ENCODE data around the gene CCSER1. TPM values are rescaled to one million over a fixed set of nuclear protein-coding genes. Genes with fewer than 3 reads are reported as not detected.

The CCSER1 gene
- total RNA-seq, 4 donors from 2014 or later: 27.5 to 66.5 (median 54.3) TPM

DNA sequence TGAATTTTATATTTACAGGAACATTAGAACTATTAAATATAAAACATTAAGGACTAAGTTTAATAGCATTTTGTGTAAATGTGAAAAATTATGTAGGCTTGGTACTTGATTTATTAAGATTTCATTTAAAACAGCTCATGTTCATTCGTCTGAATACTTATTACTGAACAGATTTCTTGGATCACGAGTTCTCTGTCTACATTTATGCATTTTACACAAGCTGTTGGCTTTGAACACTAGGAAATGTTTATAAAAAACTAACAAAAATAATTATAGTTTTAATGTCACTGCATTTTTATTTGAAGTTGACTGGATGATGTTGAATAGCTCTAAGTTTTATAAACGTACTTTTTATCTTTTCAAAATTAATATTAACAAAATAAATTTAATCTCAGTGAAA, 888.7 kb downstream of the CCSER1 start:
- Histone ChIP-seq H3K4me1 (no peaks in the 10 kb centered on the region), H3K36me3 (no peaks in the 10 kb centered on the region), H3K4me3 (no peak overlapping the region), H3K27me3 (no peaks in the 10 kb centered on the region), H3K9me3 (no peaks in the 10 kb centered on the region), H3K27ac (no peak overlapping the region)
- no peak for TF ChIP-seq POLR2A (IDR thresholded peaks at IDR 0.05)
- TF ChIP-seq, protein P1, sequence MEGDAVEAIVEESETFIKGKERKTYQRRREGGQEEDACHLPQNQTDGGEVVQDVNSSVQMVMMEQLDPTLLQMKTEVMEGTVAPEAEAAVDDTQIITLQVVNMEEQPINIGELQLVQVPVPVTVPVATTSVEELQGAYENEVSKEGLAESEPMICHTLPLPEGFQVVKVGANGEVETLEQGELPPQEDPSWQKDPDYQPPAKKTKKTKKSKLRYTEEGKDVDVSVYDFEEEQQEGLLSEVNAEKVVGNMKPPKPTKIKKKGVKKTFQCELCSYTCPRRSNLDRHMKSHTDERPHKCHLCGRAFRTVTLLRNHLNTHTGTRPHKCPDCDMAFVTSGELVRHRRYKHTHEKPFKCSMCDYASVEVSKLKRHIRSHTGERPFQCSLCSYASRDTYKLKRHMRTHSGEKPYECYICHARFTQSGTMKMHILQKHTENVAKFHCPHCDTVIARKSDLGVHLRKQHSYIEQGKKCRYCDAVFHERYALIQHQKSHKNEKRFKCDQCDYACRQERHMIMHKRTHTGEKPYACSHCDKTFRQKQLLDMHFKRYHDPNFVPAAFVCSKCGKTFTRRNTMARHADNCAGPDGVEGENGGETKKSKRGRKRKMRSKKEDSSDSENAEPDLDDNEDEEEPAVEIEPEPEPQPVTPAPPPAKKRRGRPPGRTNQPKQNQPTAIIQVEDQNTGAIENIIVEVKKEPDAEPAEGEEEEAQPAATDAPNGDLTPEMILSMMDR (IDR thresholded peaks at IDR 0.05): no peak
- DNase-seq: no peak

DNA sequence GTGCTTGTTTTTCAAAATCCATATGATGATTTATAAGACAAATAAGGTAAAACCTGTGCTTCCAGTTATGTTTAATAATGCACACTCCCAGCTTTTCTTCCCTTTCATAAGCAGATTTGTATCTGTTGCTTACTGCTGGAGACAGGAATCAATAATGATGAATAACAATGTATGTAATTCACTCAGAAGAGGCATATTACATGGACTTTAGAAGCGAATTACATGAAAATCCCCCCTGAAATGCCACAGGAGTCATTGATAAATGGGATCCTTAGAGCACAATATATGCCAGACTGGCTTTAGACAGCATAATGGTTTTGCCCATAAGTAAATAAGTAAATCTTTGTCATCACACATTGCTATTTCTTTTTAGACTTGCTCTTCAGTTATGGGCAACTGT, 892.3 kb downstream of the CCSER1 start:
- Histone ChIP-seq H3K27ac (no peak overlapping the region), H3K4me3 (no peak overlapping the region)

DNA sequence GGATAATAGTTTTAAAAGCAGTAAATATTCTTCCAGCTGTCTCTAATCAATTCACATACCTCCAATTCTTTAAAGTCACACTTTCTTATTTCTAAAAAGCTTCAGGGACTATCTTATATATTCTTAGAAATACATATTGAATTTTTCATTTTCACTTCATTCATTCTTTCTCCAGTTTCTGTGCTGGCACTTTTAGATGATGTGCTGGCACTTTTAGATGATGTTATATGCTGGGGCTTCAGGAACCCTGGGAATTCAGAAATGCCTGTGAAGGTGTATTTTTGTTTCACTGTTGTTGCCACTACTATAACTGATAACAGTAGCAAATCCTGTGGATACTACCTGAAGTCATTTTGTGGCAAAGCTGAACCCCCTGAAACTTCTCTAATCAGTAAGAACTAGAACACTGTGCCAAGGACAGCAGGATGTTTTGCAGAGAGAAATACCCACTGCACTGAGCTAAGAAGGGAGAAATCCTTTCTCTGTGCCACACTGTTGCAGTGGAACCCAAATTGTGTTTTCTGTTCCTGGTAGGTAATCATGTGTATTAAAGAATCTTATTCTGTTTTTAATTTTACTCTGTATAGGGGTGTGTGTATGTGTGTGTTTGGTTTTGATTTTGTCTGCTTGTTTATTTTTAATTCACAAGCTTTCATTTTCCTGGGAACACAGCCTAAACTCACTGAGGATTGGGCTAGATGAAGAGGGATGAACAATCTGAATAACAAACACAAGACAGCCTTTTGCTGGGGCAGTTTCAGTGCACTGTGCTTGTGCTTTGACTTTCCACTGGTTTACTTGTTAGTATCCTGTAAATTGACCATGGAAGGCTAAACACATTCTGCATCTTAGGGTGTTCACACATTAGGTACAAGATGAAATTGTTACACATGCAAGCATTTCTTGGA, 898.3 kb downstream of the CCSER1 start:
- Histone ChIP-seq H3K36me3 (no peaks in the 10 kb centered on the region), H3K27ac (no peak overlapping the region), H3K4me3 (no peak overlapping the region), H3K27me3 (no peaks in the 10 kb centered on the region), H3K4me1 (no peaks in the 10 kb centered on the region), H3K9me3 (no peaks in the 10 kb centered on the region)
- DNase-seq: no peak
- TF ChIP-seq, protein P1 (IDR thresholded peaks at IDR 0.05): no peak
- TF ChIP-seq POLR2A (IDR thresholded peaks at IDR 0.05): no peak

More for the DNA sequence above, 892.3 kb downstream of the CCSER1 start:
- Histone ChIP-seq H3K36me3 (no peaks in the 10 kb centered on the region), H3K27me3 (no peaks in the 10 kb centered on the region), H3K4me1 (no peaks in the 10 kb centered on the region), H3K9me3 (no peaks in the 10 kb centered on the region)
- TF ChIP-seq POLR2A (IDR thresholded peaks at IDR 0.05): no peak
- TF ChIP-seq, protein P1 (IDR thresholded peaks at IDR 0.05): no peak
- no peak for DNase-seq

DNA sequence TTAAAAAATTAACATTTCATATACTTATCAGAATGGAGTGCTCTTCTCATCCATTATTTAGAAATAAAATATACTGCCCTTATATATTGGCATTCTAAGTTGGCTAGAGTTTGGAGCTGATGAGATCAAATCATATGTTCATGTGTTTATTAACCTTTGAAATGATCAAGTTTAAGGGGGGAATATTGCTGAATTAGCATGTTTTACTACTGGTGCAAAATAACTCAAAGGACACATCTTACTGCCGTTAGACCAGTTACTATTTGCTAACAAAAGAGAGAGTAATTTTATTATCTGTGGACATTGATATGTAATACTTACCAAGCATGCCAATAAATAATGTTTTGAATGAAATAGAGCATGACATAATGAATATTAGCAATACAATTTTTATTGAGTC, 901.0 kb downstream of the CCSER1 start:
- Histone ChIP-seq H3K36me3 (no peaks in the 10 kb centered on the region), H3K9me3 (no peaks in the 10 kb centered on the region), H3K27ac (no peak overlapping the region), H3K4me1 (no peaks in the 10 kb centered on the region), H3K27me3 (no peaks in the 10 kb centered on the region), H3K4me3 (no peak overlapping the region)
- DNase-seq: no peak
- no peak for TF ChIP-seq POLR2A (IDR thresholded peaks at IDR 0.05)
- TF ChIP-seq, protein P1 (IDR thresholded peaks at IDR 0.05): no peak

DNA sequence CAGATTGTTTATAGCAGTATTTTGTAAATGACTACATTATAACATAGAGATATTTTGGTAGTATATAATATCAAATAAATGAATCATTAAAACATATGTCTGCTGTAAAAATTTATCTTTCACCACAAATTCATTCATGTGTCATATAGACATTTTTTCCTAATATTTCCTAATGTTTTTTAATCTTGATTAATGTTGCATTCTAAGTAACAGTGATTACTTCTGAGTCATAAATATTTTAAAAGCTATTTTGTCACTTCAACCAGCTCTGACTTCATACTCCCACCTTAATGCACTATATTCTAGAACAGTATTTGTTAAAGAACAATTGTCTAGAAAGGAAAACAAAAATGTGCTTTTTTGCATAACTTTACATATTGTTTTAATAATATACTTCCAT, 904.6 kb downstream of the CCSER1 start:
- Histone ChIP-seq H3K27ac (no peak overlapping the region), H3K27me3 (no peaks in the 10 kb centered on the region), H3K36me3 (no peaks in the 10 kb centered on the region), H3K4me1 (no peaks in the 10 kb centered on the region), H3K4me3 (no peak overlapping the region), H3K9me3 (no peaks in the 10 kb centered on the region)
- no peak for TF ChIP-seq POLR2A (IDR thresholded peaks at IDR 0.05)
- TF ChIP-seq, protein P1 (IDR thresholded peaks at IDR 0.05): no peak
- DNase-seq: no peak
